Left lung (tissue), 10 donors: ENCODE results near the gene DDX31. TPM values are rescaled to one million over a fixed set of nuclear protein-coding genes. Genes with fewer than 3 reads are reported as not detected.

Experiments
- ATAC-seq: fragments of 200-7000 bp; cut with Tn5 transposase; one replicate; pipeline ENCODE4 v1.9.1; 2020; ENCODE audit warnings: moderate library complexity
- DNase-seq, 4 donors: peaks; one replicate each; pipeline ENCODE4 v3.0.0-alpha.2; 2013 to 2020
- H3K27ac ChIP-seq, 2 donors: fragments of 200-600 bp; sonication (generic) in 1 of 2; one replicate each; pipeline versions ENCODE4 v1.5.0 to v1.8.0; 2020 to 2021
- H3K27me3 ChIP-seq, 2 donors: fragments of 200-600 bp; sonication (generic) in 1 of 2; one replicate each; pipeline versions ENCODE4 v1.5.0 to v1.8.0; 2020 to 2021
- H3K36me3 ChIP-seq, 2 donors: fragments of 200-600 bp; sonication (generic) in 1 of 2; one replicate each; pipeline versions ENCODE4 v1.5.0 to v1.8.0; 2020 to 2021
- H3K4me1 ChIP-seq, 2 donors: fragments of 200-600 bp; one replicate each; pipeline ENCODE4 v1.8.0; 2021
- H3K4me3 ChIP-seq, 2 donors: fragments of 200-600 bp; sonication (generic) in 1 of 2; one replicate each; pipeline versions ENCODE4 v1.5.0 to v1.8.0; 2020 to 2021; ENCODE audit warnings: mild to moderate bottlenecking in 1 of 2
- H3K9me3 ChIP-seq, 2 donors: fragments of 200-600 bp; sonication (generic) in 1 of 2; one replicate each; pipeline versions ENCODE4 v1.5.0 to v1.8.0; 2020 to 2021
- intact Hi-C, 2 donors: fragments of 100-400 bp; cut with DNase I; formaldehyde crosslinking; loops; one replicate each; pipeline versions ENCODE4 v1.11.2 to v1.14.2; 2022
- polyA plus RNA-seq, 6 donors: library from polyadenylated mRNA; unstranded; fragments of 120-200 nt; gene quantifications; one replicate each; pipeline ENCODE4 v1.2.1, GENCODE V29; 2013; ENCODE audit not compliant: insufficient read length in 6 of 6
- total RNA-seq, 2 donors: library from RNA; stranded (reverse); fragmentation: NEBNext Ultra II Directional; extraction: Animal tissue kit (Norgen Biotek cat#: 25700); gene quantifications; one replicate each; pipeline ENCODE4 v1.2.1, GENCODE V29; 2021
- TF ChIP-seq, protein P1 (sequence below), 2 donors: fragments of 200-600 bp; sonication (generic) in 1 of 2; IDR thresholded peaks; one replicate each; pipeline versions ENCODE4 v1.5.0 to v1.8.0; 2021; ENCODE audit warnings: antibody characterized with exemption in 2 of 2
- donor health status: DM: no; HTN: yes; CAD: no.
- donor health status: DM: no; HTN: no; CAD: no.

DDX31 gene
- total and polyA plus RNA-seq, 8 donors = 12.0 to 16.5 (median 14.9) TPM

DNA sequence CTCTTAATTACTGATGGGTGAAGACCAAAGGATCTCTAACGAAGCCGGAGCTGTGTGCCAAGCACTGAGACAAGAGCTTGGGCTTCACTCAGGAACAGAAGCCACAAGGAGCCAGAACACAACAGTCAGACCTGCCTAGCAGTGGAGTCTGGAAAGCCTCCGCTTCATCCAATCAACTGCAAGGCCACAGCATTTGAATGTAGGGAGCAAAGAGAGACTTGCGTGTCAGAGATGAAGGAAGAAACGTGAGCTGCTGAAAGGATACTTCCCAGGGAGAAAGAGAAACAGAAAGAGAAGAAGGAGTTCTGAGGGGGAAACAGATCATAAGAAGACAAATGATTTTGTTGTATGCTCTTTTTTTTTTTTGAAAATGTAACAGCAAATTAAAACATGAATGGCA lies 43.5 kb downstream of the DDX31 start:
- Histone ChIP-seq H3K9me3 (no peaks in the 10 kb centered on the region), H3K4me3 (no peak overlapping the region), H3K27ac (no peak overlapping the region), H3K27me3 (no peaks in the 10 kb centered on the region), H3K4me1 (no peaks in the 10 kb centered on the region), H3K36me3 (peaks cover 0 to 76% of the 10 kb centered on the region in 2 donors)
- TF ChIP-seq, protein P1, sequence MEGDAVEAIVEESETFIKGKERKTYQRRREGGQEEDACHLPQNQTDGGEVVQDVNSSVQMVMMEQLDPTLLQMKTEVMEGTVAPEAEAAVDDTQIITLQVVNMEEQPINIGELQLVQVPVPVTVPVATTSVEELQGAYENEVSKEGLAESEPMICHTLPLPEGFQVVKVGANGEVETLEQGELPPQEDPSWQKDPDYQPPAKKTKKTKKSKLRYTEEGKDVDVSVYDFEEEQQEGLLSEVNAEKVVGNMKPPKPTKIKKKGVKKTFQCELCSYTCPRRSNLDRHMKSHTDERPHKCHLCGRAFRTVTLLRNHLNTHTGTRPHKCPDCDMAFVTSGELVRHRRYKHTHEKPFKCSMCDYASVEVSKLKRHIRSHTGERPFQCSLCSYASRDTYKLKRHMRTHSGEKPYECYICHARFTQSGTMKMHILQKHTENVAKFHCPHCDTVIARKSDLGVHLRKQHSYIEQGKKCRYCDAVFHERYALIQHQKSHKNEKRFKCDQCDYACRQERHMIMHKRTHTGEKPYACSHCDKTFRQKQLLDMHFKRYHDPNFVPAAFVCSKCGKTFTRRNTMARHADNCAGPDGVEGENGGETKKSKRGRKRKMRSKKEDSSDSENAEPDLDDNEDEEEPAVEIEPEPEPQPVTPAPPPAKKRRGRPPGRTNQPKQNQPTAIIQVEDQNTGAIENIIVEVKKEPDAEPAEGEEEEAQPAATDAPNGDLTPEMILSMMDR (IDR thresholded peaks at IDR 0.05) = no peak
- intact Hi-C loops = no loop called here
- ATAC-seq = no peak
- no peak for DNase-seq

DNA sequence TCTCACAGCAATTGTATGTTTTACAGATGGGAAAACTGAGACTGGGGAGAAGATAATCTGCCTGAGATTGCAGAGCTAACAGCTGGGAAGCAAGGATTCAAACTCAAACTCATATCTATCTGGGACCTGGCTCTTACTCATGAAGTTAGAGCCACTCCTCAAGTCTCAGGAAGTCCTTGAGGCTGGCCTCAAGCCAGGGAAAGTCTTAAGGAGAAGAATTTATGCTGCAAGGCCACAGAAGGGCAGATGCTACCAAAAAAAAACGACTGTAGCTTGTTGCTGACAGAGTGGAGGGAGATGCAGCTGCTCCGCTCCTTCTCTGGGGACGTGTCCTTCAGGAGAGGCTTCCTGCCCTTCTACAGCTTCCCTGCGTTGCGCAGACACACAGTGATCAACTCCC lies 47.6 kb downstream of the DDX31 start:
- Histone ChIP-seq H3K27ac (no peak overlapping the region), H3K4me1 (no peaks in the 10 kb centered on the region), H3K27me3 (no peaks in the 10 kb centered on the region), H3K9me3 (no peaks in the 10 kb centered on the region), H3K36me3 (peaks cover 0 to 60% of the 10 kb centered on the region in 2 donors), H3K4me3 (no peak overlapping the region)
- intact Hi-C loops = no loop called here
- TF ChIP-seq, protein P1 (IDR thresholded peaks at IDR 0.05) = no peak
- peak; percentile 73 for ATAC-seq
- peak in 3 of 4 donors; percentile 6 to 55 (median 49) for DNase-seq

DNA sequence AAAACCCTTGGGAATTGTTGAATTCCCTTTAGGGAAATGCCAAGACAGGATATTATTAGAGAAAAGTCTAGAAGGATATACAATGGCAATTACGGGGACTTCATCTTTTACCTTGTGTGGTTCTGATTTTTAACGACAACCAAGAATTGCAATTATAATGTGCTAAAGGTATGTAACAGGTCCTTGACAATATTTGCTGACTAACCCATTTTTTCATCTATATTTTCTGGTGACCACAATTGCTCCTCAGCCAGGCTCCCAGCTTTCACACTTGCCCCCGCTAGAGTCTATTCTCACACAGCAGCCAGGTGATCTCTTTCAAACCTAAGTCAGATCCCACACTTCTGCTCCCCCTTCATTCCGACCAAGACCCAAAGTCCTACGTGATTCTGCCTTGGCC lies 53.1 kb downstream of the DDX31 start:
- DNase-seq = no peak
- intact Hi-C loops = no loop called here
- Histone ChIP-seq H3K36me3 (peaks cover 0 to 74% of the 10 kb centered on the region in 2 donors), H3K9me3 (no peaks in the 10 kb centered on the region), H3K27me3 (no peaks in the 10 kb centered on the region), H3K27ac (no peak overlapping the region), H3K4me3 (no peak overlapping the region), H3K4me1 (no peaks in the 10 kb centered on the region)
- ATAC-seq = no peak
- TF ChIP-seq, protein P1 (IDR thresholded peaks at IDR 0.05) = no peak

DNA sequence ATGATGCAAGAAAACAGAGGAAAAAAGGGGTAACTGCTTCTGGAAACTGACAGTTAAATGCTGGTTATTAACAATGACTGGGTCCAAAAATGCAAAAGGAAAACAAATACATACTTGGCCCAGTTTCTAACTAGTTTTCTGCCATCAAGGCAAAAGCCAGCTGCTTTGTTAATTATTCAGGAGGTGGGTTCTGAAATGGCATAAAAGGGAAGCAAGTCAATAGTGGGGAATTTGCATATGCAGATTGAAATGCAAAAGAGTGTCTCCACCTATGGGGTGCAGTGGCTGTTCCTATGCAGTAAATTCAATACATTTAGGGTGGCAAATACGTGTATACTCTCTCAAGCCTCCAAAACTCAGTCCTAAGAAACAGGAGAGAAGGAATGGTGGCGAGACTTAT lies 54.0 kb downstream of the DDX31 start:
- DNase-seq (peak in 1 of 4 donors; percentile 11), ATAC-seq (no peak)
- Histone ChIP-seq H3K27me3 (no peaks in the 10 kb centered on the region), H3K4me3 (no peak overlapping the region), H3K4me1 (no peaks in the 10 kb centered on the region), H3K9me3 (no peaks in the 10 kb centered on the region), H3K27ac (no peak overlapping the region), H3K36me3 (peaks cover 0 to 84% of the 10 kb centered on the region in 2 donors)
- intact Hi-C loops = no loop called here
- TF ChIP-seq, protein P1 (IDR thresholded peaks at IDR 0.05) = no peak

- no peaks in the 10 kb centered on the region for H3K9me3 ChIP-seq
- no peaks in the 10 kb centered on the region for H3K27me3 ChIP-seq
- H3K27ac ChIP-seq = no peak overlapping the region
- peaks cover 0 to 97% of the 10 kb centered on the region in 2 donors for H3K36me3 ChIP-seq
- H3K4me1 ChIP-seq = no peaks in the 10 kb centered on the region
- intact Hi-C loops = no loop called here
- ATAC-seq (no peak), DNase-seq (no peak)
- no peak overlapping the region for H3K4me3 ChIP-seq
- TF ChIP-seq, protein P1 (IDR thresholded peaks at IDR 0.05) = no peak
These were observed 55.5 kb downstream of the DDX31 start for GRCh38 chr9:132614324-132614723.
